Activated naive CD4-positive, alpha-beta T cell treated with anti-CD3 and anti-CD28 coated beads, Interleukin-2, amount 50 U/mL, for 24 hours (primary cell): ENCODE measurements around the gene GCG.

Source experiments
- H3K27ac Mint-ChIP-seq: one replicate; pipeline ENCODE4 v1.8.0; 2021; ENCODE audit warnings: mild to moderate bottlenecking, mixed read lengths
- H3K27me3 Mint-ChIP-seq: one replicate; pipeline ENCODE4 v1.8.0; 2021; ENCODE audit warnings: mixed read lengths
- H3K36me3 Mint-ChIP-seq: one replicate; pipeline ENCODE4 v1.8.0; 2021; ENCODE audit warnings: mixed read lengths
- H3K4me1 Mint-ChIP-seq: one replicate; pipeline ENCODE4 v1.8.0; 2021; ENCODE audit warnings: mixed read lengths
- H3K4me3 Mint-ChIP-seq: one replicate; pipeline ENCODE4 v1.8.0; 2021; ENCODE audit warnings: mild to moderate bottlenecking, mixed read lengths
- H3K9me3 Mint-ChIP-seq: one replicate; pipeline ENCODE4 v1.8.0; 2021; ENCODE audit warnings: mixed read lengths

Gene GCG

DNA sequence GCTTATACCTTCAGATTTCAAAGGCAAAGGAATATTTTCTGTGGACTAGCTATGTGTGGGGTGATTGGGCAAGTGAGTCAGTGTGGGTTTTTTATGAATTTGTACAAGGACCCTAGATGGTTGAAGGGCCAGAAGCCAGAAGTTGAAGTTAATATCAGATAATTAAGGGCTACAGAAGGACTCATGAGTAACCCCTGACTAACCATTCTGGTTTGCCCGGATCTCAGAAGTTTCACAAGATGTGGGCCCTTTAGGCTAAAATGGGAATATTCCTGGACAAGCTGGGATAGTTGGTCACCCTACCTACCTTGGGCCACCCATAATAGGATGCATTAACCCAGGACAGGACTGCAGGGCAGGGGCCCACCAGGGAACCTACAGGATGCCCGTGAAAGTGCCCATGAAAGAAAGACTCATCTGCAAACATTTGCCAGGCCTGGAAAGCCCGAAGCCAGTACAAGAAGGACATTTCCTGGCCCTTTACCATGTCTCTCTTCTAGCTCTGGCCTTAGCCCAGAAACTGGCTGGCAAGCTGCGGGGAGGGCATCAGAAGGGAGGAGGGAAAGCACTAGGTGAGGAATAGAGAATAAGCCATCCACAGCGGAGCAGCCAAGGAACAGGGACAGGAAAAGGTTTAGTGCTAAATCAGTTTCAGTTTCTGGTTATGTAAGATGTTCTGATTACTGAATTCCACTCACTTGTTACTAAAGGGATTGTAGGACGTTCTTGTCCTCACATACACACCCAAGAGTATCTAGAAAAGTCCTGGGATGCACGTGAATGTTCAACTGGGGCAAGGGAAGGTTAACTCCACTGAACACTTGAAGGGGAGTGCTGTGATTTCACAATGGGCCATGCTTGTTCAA is 33.6 kb downstream of the GCG start:
- Mint-ChIP-seq H3K4me1 (peaks cover 13% of the 10 kb centered on the region), H3K36me3 (peaks cover 1% of the 10 kb centered on the region), H3K9me3 (no peaks in the 10 kb centered on the region), H3K4me3 (no peak overlapping the region), H3K27ac (no peak overlapping the region), H3K27me3 (no peaks in the 10 kb centered on the region)

GRCh38 chr2:162116352-162116751 is 35.7 kb downstream of the GCG start:
- Mint-ChIP-seq H3K9me3 (no peaks in the 10 kb centered on the region), H3K36me3 (peaks cover 1% of the 10 kb centered on the region), H3K27ac (no peak overlapping the region), H3K4me3 (no peak overlapping the region), H3K4me1 (peaks cover 13% of the 10 kb centered on the region), H3K27me3 (no peaks in the 10 kb centered on the region)

GRCh38 chr2:162115076-162115475 is 37.0 kb downstream of the GCG start:
- Mint-ChIP-seq H3K36me3 (peaks cover 1% of the 10 kb centered on the region), H3K27me3 (no peaks in the 10 kb centered on the region), H3K4me1 (peaks cover 13% of the 10 kb centered on the region), H3K27ac (no peak overlapping the region), H3K9me3 (no peaks in the 10 kb centered on the region), H3K4me3 (no peak overlapping the region)

DNA sequence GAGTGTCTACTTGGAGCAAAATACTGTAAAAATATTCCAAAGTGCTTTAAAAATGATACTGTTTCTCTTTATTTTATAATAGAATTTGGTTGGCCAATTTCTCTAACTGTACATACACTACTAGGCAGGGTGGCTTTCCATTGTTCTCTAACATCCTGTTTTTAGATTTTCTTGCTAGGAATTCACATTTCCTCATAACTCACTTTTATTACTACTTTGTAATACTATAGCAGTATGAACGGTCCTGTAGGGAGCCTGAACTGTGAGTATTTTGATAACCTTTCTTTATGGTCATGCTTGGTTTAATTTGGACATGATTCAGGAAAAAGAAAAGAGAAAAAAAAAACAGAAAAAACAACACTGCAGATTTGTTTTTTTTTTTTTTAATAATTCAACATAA is 37.8 kb downstream of the GCG start:
- H3K27me3 Mint-ChIP-seq, result no peaks in the 10 kb centered on the region
- peaks cover 13% of the 10 kb centered on the region for H3K4me1 Mint-ChIP-seq
- H3K4me3 Mint-ChIP-seq, result no peak overlapping the region
- H3K27ac Mint-ChIP-seq, result no peak overlapping the region
- H3K9me3 Mint-ChIP-seq, result no peaks in the 10 kb centered on the region
- peaks cover 1% of the 10 kb centered on the region for H3K36me3 Mint-ChIP-seq

DNA sequence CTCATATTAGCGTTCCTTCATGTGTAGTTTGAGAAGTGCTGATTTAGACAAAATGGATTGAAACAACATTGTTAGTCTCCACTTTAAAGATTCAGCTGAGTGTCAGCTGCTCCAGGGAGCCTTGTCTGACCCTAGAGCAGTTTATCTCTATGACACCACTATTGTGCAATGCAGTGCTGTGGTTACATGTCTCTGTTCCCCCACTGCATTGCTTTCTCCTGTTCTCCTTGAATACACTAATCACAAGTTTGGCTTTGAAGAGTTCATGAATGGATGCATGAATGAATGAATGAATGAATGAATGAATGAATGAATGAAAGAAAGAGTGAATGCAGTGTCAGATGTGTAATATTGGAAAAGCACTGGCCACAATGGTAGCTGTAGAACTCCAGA is 38.3 kb downstream of the GCG start:
- H3K27ac Mint-ChIP-seq, result no peak overlapping the region
- H3K36me3 Mint-ChIP-seq, result peaks cover 1% of the 10 kb centered on the region
- H3K4me3 Mint-ChIP-seq, result no peak overlapping the region
- H3K4me1 Mint-ChIP-seq, result peaks cover 11% of the 10 kb centered on the region
- no peaks in the 10 kb centered on the region for H3K27me3 Mint-ChIP-seq
- no peaks in the 10 kb centered on the region for H3K9me3 Mint-ChIP-seq

DNA sequence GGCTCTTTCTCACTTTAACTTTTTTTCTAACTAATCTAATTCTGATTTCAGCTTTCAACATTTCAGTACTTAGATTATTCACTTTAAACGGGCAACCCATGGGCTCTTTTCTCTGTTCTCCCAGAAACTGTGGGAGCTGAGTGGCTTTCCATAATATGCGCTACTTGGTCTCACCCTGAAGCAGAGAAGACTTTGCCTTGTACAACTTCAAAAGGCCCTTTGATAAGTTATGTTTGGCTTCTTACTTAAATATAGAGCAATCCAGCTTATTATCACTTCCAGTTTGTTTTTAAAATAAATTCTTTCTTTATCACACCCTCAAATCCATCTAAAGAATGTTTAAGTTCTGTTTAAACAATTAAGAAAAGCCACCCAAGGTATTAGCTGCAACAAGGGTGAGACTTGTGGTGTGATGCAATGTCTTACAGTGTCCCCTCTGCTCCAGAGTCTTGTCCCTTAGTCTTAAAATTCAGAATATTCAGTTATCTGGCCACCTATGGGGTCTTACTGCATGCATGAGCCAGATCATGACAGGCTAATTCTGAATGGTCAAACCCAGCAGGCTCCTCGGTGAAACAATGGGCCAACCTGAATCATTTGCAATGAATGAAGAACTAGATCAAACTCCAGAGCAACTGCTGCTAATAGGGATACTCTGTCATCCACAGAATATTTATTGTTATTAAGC is 38.8 kb downstream of the GCG start:
- no peaks in the 10 kb centered on the region for H3K9me3 Mint-ChIP-seq

GRCh38 chr2:162111958-162112850 is 39.8 kb downstream of the GCG start:
- H3K4me1 Mint-ChIP-seq, result peaks cover 8% of the 10 kb centered on the region
- H3K36me3 Mint-ChIP-seq, result peaks cover 1% of the 10 kb centered on the region
- no peak overlapping the region for H3K4me3 Mint-ChIP-seq
- H3K27ac Mint-ChIP-seq, result no peak overlapping the region
- H3K27me3 Mint-ChIP-seq, result no peaks in the 10 kb centered on the region
- no peaks in the 10 kb centered on the region for H3K9me3 Mint-ChIP-seq

More for the DNA sequence above, 38.8 kb downstream of the GCG start:
- Mint-ChIP-seq H3K27me3 (no peaks in the 10 kb centered on the region), H3K27ac (no peak overlapping the region), H3K4me3 (no peak overlapping the region), H3K4me1 (peaks cover 8% of the 10 kb centered on the region), H3K36me3 (peaks cover 1% of the 10 kb centered on the region)

DNA sequence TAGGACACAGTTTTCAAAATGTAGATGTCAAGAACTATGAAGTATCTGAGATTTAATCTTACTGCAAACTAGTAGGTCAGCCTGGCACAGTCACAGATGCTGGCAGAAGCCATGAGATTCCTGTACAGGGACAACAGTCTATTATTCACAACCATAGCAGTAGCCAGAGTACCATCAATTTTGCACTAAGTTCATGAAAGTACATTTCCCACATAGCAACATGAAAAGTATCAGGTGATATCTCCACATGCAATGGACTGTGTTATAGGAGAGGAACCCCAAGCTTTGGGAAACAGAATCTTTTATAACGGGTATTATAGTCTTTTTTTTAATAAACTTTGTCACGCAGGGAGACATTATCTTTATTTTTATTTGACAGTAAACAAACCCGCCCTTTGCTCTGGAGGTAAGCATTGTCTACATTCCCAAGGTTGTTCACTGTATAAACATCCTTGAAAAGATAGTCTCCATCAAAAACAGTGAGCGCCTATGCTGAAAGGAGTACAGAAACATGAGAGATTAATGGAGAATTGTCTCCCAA is 44.6 kb downstream of the GCG start:
- H3K27ac Mint-ChIP-seq, result no peak overlapping the region
- H3K27me3 Mint-ChIP-seq, result no peaks in the 10 kb centered on the region
- H3K36me3 Mint-ChIP-seq, result no peaks in the 10 kb centered on the region
- H3K9me3 Mint-ChIP-seq, result no peaks in the 10 kb centered on the region
- no peaks in the 10 kb centered on the region for H3K4me1 Mint-ChIP-seq
- H3K4me3 Mint-ChIP-seq, result no peak overlapping the region

DNA sequence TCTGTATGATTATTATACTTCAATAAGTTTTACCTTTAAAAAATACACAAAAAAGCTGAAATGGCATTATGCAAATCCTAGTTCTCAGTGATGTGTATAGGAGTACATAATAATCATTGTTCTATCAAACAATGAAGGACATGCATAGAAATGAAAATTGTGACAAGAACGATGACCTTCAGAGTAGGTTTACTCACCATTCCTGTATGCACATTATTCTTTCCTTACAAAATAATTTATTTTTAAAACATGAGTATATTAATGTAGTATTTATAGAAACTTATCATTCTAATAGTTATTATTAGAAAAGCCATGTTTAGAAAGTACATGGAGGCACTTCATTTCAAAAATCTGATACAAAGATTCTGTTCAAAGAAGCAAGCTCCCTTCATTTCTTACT is 45.3 kb downstream of the GCG start:
- H3K36me3 Mint-ChIP-seq, result no peaks in the 10 kb centered on the region
- no peaks in the 10 kb centered on the region for H3K4me1 Mint-ChIP-seq
- H3K27me3 Mint-ChIP-seq, result no peaks in the 10 kb centered on the region
- H3K27ac Mint-ChIP-seq, result no peak overlapping the region
- H3K4me3 Mint-ChIP-seq, result no peak overlapping the region
- no peaks in the 10 kb centered on the region for H3K9me3 Mint-ChIP-seq

DNA sequence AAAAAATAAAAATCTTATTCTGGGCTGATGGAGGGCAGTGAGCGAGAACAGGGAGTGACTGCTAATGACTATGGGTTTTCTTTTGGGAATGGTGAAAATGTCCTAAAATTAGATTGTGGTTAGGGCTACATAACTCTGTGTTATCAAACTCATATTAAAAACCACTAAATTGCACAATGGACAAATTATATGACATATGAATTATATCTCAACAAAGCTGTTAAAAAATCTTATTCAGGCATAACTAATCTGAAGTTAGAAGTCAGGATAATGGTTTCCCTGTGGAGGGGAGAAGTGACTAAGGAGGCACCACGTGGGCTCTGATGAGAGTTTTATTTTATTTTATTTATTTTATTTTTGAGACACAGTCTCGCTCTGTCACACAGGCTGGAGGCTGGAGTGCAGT is 45.9 kb downstream of the GCG start:
- Mint-ChIP-seq H3K4me1 (no peaks in the 10 kb centered on the region), H3K36me3 (no peaks in the 10 kb centered on the region), H3K9me3 (no peaks in the 10 kb centered on the region), H3K27ac (no peak overlapping the region), H3K27me3 (no peaks in the 10 kb centered on the region), H3K4me3 (no peak overlapping the region)

DNA sequence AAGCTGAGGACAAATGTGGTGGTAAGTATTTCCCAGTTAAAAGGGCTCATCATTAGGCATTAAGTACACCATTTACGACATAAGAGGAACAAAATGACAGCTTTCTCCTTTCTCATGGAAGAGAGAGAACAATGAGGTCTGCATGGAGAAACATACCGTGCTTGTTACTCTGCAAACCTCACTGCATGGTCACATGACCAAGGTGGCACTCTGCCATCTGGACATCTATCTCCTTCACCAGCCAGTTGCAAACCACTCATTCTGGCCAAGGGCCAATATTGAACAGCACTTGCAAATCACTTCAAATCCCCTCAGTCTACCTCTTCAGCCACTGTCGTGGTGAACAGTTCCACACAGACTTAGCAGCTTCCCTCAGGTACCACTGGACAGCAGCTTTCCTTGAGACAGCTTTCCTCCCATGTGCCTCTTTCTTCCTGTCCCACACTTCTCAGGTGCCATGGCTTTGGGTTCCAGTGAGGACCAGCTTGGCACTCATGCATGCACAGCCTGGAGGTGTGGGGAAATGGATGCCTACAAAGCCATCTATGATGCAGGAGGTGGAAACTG is 48.5 kb downstream of the GCG start:
- no peak overlapping the region for H3K27ac Mint-ChIP-seq
- H3K9me3 Mint-ChIP-seq, result no peaks in the 10 kb centered on the region
- no peaks in the 10 kb centered on the region for H3K4me1 Mint-ChIP-seq
- H3K36me3 Mint-ChIP-seq, result no peaks in the 10 kb centered on the region
- H3K4me3 Mint-ChIP-seq, result no peak overlapping the region
- no peaks in the 10 kb centered on the region for H3K27me3 Mint-ChIP-seq

- no peak overlapping the region for H3K4me3 Mint-ChIP-seq
- no peaks in the 10 kb centered on the region for H3K36me3 Mint-ChIP-seq
- H3K27ac Mint-ChIP-seq, result no peak overlapping the region
- H3K4me1 Mint-ChIP-seq, result no peaks in the 10 kb centered on the region
- no peaks in the 10 kb centered on the region for H3K9me3 Mint-ChIP-seq
- H3K27me3 Mint-ChIP-seq, result no peaks in the 10 kb centered on the region
Observed at GRCh38 chr2:162100579-162100978, 51.5 kb downstream of the GCG start.

DNA sequence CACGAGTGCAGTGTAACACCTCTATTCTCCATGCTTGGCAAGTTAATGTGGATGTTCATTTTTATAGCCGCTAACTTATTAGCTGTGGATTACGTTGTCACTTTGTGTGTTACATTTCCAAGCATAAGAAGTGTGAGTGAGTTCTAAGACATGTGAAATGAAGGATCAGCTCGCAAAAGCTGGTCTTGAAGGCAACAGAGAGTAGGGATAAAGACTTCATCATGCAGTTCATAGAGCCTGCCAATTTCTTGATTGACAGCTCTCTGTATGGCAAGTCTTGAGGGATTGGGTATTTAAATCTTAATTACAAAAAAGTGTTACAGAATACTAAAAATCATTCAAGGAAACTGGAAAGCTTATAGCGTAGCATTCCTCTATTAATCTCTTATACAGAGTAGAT is 52.2 kb downstream of the GCG start:
- H3K4me3 Mint-ChIP-seq, result no peak overlapping the region
- H3K4me1 Mint-ChIP-seq, result no peaks in the 10 kb centered on the region
- H3K9me3 Mint-ChIP-seq, result no peaks in the 10 kb centered on the region
- H3K36me3 Mint-ChIP-seq, result no peaks in the 10 kb centered on the region
- no peak overlapping the region for H3K27ac Mint-ChIP-seq
- H3K27me3 Mint-ChIP-seq, result no peaks in the 10 kb centered on the region
